ENCODE data around the gene PTGDR. TPM values are rescaled to one million over a fixed set of nuclear protein-coding genes. Genes with fewer than 3 reads are reported as not detected.

PTGDR gene
- total RNA-seq, 1 experiment from 2014 or later, result not detected

DNA sequence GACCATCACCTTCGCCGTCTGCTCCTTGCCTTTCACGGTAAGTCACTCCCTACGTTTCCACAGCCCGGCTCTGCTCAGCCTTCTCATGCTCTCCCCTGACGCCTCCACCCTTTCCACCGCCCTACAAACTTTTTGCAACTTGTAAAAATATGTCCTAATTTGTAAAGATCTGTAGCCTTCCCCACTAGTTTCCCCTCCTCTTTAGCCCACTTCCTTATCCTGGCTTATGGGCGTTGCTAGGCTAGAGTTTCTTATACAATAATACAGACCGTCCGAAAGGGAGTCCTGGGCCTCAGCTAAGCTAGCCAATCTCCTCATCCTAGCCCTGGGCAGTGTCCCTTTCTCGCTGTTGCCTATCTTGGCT lies 47.8 kb downstream of the PTGDR start:
- DNase-seq (ENCODE audit: low read depth, low spot score), result no peak
- BruUV-seq (replicated peaks), result no TSS peak
- Histone ChIP-seq H3K79me2 (ENCODE audit: insufficient read depth, low read length) (no peaks in the 10 kb centered on the region), H3K27ac (ENCODE audit: low read depth, low read length) (no peak overlapping the region), H2AFZ (ENCODE audit: low read depth, low read length, poor library complexity, severe bottlenecking) (no peak overlapping the region), H3K9me2 (ENCODE audit: insufficient read depth) (no peaks in the 10 kb centered on the region), H3K4me2 (ENCODE audit: low read length) (no peak overlapping the region), H4K20me1 (ENCODE audit: insufficient read depth) (no peaks in the 10 kb centered on the region), H3K9ac (ENCODE audit: low read length) (no peak overlapping the region), H3K4me1 (ENCODE audit: control insufficient read depth in 1 of 2, insufficient read depth in 2 of 2, low read length in 2 of 2) (peaks cover 8 to 14% of the 10 kb centered on the region in 2 experiments; a peak in 2 of 4 replicates), H3K4me3 (replicated peaks in 1 of 2; ENCODE audit: low read depth in 1 of 2, low read length in 2 of 2) (no peak overlapping the region), H3K27me3 (ENCODE audit: insufficient read depth, low read length) (no peaks in the 10 kb centered on the region; the same call in 1 of the 2 replicates), H3K9me3 (ENCODE audit: control insufficient read depth in 1 of 2, insufficient read depth in 1 of 2, low read depth in 1 of 2, low read length in 2 of 2) (no peaks in the 10 kb centered on the region), H3K36me3 (ENCODE audit: control insufficient read depth in 1 of 2, insufficient read depth in 2 of 2, low read length in 2 of 2) (no peaks in the 10 kb centered on the region)
- no peak for ATAC-seq
- intact Hi-C loops (cut with micrococcal nuclease), result no loop called here
- ChIA-PET RAD21 (ENCODE audit: low non-redundant PET in 1 of 2, low total read pairs in 2 of 2, uncharacterized antibody in 2 of 2, unreplicated experiment in 2 of 2) (no interaction called here), CTCF (no interaction called here), POLR2A (no interaction called here)
- TF ChIP-seq SIN3A (IDR thresholded peaks at IDR 0.05; ENCODE audit: low read depth) (no peak), POLR2AphosphoS5 (IDR thresholded peaks at IDR 0.05; ENCODE audit: low read depth, low read length) (no peak), ELF1 (IDR thresholded peaks at IDR 0.05; ENCODE audit: borderline replicate concordance, low read depth) (no peak), JUND (IDR thresholded peaks at IDR 0.05) (no peak), SP1 (IDR thresholded peaks at IDR 0.05; ENCODE audit: low read depth) (no peak), FOSL1 (IDR thresholded peaks at IDR 0.05; ENCODE audit: low read depth) (no peak), POLR2A (IDR thresholded peaks at IDR 0.05; ENCODE audit: borderline replicate concordance, extremely low read depth, insufficient read depth, insufficient read length) (no peak), EZH2 (IDR thresholded peaks at IDR 0.05) (no peak), ZFX (IDR thresholded peaks at IDR 0.05) (no peak), CBX3 (IDR thresholded peaks at IDR 0.05; ENCODE audit: low read depth) (no peak), EZH2phosphoT487 (IDR thresholded peaks at IDR 0.05; ENCODE audit: borderline replicate concordance) (no peak), ZNF274 (IDR thresholded peaks at IDR 0.05; ENCODE audit: low read depth, low read length) (no peak), YY1 (IDR thresholded peaks at IDR 0.05; ENCODE audit: extremely low read depth, insufficient replicate concordance, low read depth, low read length) (no peak), SRF (IDR thresholded peaks at IDR 0.05; ENCODE audit: low read depth) (no peak), RAD21 (IDR thresholded peaks at IDR 0.05; ENCODE audit: low read depth) (no peak)
- TF ChIP-seq, protein P1, sequence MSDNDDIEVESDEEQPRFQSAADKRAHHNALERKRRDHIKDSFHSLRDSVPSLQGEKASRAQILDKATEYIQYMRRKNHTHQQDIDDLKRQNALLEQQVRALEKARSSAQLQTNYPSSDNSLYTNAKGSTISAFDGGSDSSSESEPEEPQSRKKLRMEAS (IDR thresholded peaks at IDR 0.05), result no peak
- TF ChIP-seq, protein P2, sequence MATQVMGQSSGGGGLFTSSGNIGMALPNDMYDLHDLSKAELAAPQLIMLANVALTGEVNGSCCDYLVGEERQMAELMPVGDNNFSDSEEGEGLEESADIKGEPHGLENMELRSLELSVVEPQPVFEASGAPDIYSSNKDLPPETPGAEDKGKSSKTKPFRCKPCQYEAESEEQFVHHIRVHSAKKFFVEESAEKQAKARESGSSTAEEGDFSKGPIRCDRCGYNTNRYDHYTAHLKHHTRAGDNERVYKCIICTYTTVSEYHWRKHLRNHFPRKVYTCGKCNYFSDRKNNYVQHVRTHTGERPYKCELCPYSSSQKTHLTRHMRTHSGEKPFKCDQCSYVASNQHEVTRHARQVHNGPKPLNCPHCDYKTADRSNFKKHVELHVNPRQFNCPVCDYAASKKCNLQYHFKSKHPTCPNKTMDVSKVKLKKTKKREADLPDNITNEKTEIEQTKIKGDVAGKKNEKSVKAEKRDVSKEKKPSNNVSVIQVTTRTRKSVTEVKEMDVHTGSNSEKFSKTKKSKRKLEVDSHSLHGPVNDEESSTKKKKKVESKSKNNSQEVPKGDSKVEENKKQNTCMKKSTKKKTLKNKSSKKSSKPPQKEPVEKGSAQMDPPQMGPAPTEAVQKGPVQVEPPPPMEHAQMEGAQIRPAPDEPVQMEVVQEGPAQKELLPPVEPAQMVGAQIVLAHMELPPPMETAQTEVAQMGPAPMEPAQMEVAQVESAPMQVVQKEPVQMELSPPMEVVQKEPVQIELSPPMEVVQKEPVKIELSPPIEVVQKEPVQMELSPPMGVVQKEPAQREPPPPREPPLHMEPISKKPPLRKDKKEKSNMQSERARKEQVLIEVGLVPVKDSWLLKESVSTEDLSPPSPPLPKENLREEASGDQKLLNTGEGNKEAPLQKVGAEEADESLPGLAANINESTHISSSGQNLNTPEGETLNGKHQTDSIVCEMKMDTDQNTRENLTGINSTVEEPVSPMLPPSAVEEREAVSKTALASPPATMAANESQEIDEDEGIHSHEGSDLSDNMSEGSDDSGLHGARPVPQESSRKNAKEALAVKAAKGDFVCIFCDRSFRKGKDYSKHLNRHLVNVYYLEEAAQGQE (IDR thresholded peaks at IDR 0.05; ENCODE audit: low read depth), result no peak
- TF ChIP-seq, protein P3, sequence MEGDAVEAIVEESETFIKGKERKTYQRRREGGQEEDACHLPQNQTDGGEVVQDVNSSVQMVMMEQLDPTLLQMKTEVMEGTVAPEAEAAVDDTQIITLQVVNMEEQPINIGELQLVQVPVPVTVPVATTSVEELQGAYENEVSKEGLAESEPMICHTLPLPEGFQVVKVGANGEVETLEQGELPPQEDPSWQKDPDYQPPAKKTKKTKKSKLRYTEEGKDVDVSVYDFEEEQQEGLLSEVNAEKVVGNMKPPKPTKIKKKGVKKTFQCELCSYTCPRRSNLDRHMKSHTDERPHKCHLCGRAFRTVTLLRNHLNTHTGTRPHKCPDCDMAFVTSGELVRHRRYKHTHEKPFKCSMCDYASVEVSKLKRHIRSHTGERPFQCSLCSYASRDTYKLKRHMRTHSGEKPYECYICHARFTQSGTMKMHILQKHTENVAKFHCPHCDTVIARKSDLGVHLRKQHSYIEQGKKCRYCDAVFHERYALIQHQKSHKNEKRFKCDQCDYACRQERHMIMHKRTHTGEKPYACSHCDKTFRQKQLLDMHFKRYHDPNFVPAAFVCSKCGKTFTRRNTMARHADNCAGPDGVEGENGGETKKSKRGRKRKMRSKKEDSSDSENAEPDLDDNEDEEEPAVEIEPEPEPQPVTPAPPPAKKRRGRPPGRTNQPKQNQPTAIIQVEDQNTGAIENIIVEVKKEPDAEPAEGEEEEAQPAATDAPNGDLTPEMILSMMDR (IDR thresholded peaks at IDR 0.05 in 2 of 3, conservative IDR thresholded peaks at IDR 0.05 in 1 of 3; ENCODE audit: borderline replicate concordance in 1 of 3, insufficient read depth in 1 of 3, low read depth in 2 of 3, low read length in 2 of 3), result no peak
- TF ChIP-seq, protein P4, sequence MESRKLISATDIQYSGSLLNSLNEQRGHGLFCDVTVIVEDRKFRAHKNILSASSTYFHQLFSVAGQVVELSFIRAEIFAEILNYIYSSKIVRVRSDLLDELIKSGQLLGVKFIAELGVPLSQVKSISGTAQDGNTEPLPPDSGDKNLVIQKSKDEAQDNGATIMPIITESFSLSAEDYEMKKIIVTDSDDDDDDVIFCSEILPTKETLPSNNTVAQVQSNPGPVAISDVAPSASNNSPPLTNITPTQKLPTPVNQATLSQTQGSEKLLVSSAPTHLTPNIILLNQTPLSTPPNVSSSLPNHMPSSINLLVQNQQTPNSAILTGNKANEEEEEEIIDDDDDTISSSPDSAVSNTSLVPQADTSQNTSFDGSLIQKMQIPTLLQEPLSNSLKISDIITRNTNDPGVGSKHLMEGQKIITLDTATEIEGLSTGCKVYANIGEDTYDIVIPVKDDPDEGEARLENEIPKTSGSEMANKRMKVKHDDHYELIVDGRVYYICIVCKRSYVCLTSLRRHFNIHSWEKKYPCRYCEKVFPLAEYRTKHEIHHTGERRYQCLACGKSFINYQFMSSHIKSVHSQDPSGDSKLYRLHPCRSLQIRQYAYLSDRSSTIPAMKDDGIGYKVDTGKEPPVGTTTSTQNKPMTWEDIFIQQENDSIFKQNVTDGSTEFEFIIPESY (IDR thresholded peaks at IDR 0.05; ENCODE audit: extremely low read depth, insufficient replicate concordance, low read length), result no peak
- TF ChIP-seq, protein P5, sequence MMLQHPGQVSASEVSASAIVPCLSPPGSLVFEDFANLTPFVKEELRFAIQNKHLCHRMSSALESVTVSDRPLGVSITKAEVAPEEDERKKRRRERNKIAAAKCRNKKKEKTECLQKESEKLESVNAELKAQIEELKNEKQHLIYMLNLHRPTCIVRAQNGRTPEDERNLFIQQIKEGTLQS (IDR thresholded peaks at IDR 0.05), result no peak

Data from HCT116 (cell line).